HG03159 (cell line): ENCODE results near the gene GRK3.

Experiments used
- ATAC-seq: cut with Tn5 transposase; IDR thresholded peaks from one replicate; pipeline ENCODE4 v1.9.1; 2021; ENCODE audit warnings: mild to moderate bottlenecking, moderate library complexity; ENCODE audit not compliant: unreplicated experiment

The GRK3 gene

GRCh38 chr22:25751174-25751581 lies 186.7 kb downstream of the GRK3 start:
- ATAC-seq: no peak

- ATAC-seq: no peak
These were observed 188.2 kb downstream of the GRK3 start for GRCh38 chr22:25752615-25753214.

DNA sequence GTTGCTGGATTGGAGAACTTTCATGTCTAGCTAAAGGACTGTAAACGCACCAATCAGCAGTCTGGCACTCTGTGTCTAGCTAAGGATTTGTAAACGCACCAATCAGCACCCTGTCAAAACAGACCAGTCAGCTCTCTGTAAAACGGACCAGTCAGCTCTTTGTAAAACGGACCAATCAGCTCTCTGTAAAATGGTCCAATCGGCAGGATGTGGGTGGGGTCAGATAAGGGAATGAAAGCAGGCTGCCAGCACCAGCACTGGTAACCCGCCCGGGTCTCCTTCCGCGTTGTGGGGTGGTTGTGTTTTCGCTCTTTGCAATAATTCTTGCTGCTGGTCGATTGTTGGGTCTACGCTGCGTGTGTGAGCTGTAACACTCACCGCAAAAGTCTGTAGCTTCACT lies 188.8 kb downstream of the GRK3 start:
- no peak for ATAC-seq

- ATAC-seq: no peak
These were observed 190.2 kb downstream of the GRK3 start for GRCh38 chr22:25754527-25755202.

DNA sequence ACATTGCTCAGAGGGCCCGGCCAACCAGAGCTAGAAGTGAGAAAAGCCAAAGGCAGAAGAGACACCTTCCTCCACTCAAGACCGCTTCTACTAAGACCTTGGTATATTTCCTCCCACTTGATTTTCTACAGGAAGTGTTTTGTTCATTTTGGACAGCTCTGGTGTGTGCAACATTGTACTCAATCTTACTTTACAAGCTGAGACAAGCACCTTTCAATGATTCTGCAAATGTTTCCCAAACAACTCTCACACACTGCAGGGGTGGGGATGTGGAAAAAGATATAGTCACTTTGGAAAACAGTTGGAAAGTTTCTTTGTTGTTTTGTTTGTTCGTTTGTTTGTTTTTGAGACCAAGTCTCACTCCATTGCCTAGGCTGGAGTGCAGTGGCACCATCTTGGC lies 193.2 kb downstream of the GRK3 start:
- no peak for ATAC-seq

DNA sequence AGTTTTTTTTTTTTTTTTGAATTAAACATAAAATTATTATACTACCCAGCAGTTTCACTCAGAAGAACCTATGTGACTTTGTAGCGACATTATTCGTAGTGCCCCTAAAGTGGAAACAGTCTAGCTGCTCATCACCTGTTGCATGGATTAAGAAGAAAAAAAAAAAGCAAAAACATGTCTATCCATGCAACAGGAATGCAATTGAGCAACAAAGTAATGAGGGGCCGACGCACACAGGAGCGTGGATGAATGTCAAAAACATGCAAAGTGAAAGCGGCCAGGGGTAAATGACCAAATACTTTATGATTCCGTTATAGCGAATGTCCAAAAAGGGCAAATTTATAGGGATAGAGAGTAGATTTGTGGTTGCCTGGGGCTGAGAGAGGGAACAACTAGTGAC lies 193.8 kb downstream of the GRK3 start:
- ATAC-seq: no peak

DNA sequence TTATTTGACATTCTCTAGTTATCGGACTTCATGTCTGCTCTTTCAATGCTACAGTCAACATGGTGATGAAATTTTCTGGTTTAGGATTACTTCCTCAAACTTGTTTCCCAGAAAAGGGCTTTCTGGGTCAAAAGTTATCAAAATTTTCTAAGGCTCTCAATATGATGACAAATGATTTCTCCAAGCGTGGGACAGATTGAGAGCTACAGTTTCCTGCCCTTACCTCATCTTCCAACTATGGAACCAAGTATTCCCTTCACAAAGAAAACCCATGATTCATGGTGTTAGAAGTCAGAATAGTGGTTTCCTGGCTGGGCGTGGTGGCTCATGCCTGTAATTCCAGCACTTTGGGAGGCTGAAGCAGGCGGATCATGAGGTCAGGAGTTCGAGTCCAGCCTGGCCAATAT lies 195.4 kb downstream of the GRK3 start:
- ATAC-seq: no peak

- no peak for ATAC-seq
These were observed 195.8 kb downstream of the GRK3 start for GRCh38 chr22:25760294-25760693.

- ATAC-seq: no peak
These were observed 196.5 kb downstream of the GRK3 start for GRCh38 chr22:25760848-25761595.

DNA sequence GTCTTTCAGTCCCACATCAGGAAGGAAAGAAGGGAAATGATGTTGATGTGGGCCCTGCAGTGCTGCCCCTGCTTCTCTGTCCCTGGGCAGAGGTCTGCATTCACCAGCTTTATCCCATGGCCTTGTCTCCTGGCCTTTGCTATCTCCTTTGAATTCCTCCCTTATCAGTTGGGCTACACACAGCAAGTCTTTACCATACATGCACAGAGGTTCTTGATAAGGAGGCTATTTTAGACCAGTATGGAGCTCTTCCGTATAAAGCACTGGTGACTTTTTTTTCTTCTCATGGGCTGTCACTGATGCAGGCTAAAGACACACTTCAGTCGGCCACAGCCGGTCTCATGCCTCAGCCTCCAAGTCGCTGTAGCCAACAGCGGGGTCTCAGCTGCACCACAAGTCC lies 197.7 kb downstream of the GRK3 start:
- ATAC-seq: no peak

DNA sequence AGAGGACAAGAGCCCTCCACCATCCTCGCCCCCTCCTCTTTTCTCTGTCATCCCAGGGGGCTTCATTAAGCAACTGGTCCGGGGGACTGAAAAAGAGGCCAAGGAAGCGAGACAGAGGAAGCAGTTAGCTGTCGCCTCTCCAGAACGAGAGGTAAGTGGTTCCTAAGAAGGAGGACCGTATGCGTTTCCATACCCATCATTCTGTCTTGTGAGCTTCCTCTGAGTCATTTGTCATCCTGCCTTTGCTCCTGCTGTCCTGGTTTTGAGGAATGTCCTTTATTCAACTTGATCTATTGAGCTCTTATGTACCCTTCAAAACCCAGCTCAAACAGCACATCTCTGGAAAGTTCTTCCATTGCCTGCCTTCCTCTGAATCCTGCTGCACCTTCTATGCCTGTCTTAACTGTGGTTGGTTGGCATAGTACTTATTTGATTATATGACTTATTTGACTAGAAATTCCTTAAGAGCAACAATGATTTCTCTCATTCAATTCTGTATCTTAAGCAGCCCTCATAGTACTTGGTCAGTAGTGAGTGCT lies 198.8 kb downstream of the GRK3 start:
- ATAC-seq: no peak

DNA sequence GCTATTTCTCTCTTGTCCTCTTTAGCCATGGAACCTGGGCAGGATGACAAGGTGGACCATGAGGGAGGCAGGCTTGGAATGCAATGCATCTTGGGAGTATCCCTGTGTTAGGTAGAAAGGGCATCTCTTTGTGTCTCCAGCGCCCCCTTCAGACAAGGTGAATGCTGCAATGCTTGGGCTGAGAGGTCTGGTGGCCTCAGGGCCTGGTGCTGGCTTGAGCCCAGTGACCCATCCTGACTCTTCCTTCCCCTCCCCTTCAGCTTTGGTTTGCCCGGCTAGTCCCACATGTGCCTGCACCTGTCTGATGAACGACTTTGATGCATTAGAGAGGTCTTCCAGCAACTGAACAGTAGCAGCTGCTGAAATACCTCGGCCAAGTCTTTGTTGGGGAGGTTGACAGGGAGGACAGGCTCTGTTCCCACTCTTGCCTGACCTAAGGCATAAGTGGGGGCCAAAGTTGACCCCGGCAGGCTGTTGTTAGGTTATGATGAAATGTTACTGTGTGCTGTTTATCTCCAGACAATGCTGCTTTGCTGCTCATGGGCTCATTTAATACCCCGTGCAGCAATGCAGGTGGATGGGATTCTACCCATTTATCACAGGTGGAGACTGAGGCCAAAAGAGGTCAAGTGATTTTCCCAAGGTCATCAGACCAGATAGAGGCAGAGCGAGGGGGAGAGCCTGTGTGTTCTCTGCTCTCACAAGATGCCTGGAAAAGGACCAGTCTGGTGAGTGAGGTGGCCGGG lies 200.0 kb downstream of the GRK3 start:
- no peak for ATAC-seq

DNA sequence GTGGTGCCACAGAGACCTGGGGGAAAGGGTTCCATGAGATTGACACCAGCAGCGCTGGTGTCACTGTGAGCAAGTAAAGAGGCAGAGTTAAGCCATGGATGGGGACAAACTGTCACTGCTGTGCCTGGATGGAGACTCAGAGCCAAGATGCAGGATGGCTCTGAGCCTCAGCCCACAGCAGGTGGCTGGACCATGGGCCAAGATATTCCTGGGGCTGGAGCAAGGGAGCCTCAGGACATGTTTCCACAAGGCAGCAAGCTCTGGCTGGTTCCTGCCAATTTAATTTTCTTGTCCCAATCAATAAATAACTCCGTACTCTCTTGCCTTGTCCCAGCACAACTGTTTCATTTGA lies 200.5 kb downstream of the GRK3 start:
- ATAC-seq: no peak

DNA sequence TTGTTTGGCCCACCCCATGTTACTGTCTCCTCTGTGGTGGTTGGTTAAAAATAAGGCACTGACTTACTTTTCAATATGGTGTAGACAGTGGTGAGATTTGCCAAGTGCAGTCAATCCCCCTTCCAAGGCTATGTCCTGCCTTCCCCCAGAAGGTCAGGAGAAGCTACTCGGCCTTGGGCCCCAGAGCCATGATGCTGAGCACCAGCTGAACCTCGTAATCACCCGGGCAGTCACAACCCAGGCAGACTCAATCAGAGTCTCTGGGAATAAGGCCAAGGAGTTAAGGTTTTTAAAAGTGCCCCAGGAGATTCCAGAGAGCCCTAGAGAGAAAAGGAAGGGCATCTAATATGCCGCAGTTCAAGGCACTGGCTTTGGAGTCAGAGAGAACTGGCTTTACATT lies 201.3 kb downstream of the GRK3 start:
- no peak for ATAC-seq

DNA sequence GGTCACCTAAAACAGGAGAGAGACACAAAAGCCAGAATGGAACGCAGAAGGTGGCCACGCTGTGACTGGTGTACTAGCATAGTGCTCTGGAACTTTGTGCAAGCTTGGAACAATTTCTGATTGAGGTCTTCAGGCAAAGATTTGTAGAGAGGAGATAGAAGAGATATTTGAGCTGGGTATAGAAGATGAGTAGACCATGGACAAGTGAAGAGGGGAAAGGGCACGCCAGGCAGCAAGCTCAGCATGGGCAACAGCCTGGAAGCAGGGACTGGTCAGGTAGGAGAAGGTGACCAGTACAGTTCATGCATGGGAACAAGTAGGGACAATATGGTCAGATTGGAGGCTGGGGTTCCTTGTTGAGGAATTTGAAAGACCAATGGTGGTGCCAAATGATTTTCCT lies 201.9 kb downstream of the GRK3 start:
- no peak for ATAC-seq

GRCh38 chr22:25770333-25770732 lies 205.9 kb downstream of the GRK3 start:
- ATAC-seq: no peak

- no peak for ATAC-seq
These were observed 207.8 kb downstream of the GRK3 start for GRCh38 chr22:25772288-25772687.

DNA sequence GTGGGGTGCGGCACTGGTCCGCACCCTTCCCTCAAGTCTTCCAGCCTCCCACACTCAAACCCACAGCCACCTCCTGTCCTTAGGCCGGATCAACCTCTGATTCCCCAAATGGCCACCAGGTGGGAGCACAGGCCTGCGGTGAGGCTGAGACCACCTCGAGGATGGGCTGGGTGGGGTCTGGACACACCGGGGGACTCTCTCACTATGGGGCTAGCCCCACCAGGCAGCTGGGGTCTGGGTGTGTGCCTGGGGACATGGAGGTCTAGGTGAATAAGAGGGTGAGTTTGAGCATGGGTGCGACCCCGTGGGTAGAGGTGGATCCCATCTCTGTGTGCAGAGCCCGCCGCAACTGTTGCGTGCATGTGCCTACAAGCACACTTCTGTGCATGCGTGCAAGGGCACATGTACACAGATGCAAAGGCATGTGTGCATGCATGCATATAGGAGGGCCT lies 210.1 kb downstream of the GRK3 start:
- ATAC-seq: no peak

DNA sequence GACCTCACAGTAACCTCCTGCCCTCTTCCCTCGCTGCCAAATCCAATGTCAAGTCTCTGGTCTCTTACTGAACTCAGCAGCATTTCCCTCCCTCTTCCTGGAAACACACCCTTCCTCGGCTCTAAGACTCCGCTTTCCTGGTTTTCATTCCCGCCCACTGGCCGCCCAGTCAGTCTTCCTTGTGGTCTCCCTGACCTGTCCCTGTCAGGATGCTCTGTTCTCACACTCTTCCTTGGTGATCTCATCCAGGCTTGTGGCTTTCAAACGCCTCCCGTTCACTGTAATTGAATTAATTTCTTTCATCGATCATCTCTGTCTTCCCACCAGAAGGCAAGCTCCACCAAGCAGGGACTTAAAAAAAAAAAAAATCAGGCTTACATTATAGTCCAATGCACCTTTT lies 211.1 kb downstream of the GRK3 start:
- ATAC-seq: no peak

DNA sequence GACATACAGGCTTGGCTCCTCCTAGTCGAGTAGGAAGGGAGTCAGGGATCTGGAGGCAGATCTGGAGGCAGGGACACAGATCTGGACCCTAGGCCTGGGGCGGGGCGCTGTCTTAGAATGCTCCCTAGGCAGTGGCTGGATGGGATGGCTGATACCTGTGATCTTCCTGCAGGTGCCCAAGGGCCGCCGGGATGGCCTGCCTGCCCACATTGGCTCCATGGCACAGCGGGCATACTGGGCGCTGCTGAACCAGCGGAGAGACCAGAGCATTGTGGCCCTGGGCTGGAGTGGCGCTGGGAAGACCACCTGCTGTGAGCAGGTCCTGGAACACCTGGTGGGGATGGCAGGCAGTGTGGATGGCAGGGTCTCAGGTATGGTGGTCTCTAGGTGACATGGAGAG lies 212.9 kb downstream of the GRK3 start:
- ATAC-seq: no peak

DNA sequence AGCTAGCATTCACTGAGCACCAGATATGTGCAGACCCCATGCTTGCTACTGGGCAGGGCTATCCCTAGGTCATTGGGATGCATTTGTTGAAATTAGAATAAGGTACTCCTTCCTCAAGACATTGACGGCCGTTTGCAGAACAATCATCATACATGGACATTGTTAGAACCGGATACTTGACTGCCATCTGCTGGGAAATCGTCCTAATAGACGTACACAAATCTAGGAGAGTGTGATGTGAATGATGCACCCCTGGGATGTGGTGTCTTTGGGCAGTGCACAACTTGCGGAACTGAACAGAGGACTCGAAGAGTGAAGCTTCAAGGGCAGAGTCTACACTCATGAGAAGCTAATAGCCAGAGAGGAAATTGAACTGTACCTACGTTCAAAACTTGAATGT lies 213.4 kb downstream of the GRK3 start:
- ATAC-seq: no peak
